HepG2 (cell line): ENCODE data around the gene ATP6V0D1. TPM values are rescaled to one million over a fixed set of nuclear protein-coding genes. Genes with fewer than 3 reads are reported as not detected.
A peak's percentile ranks its signal among the peaks of the same experiment; 100 is the strongest.

Experiments
- BHLHE40 ChIP-seq: IDR thresholded peaks from 2 replicates; pipeline ENCODE4 v1.6.1; 2011; ENCODE audit warnings: low read length, improper control_type of control experiment
- FOSL2 ChIP-seq: sonication (generic); formaldehyde crosslinking; IDR thresholded peaks from 2 replicates; pipeline ENCODE4 v1.4.0; 2020; ENCODE audit warnings: missing genetic modification reagents
- IKZF4 ChIP-seq: sonication (generic); formaldehyde crosslinking; IDR thresholded peaks from 2 replicates; pipeline ENCODE4 v1.5.1; 2020; ENCODE audit warnings: borderline replicate concordance, mild to moderate bottlenecking, low read depth, missing genetic modification reagents; ENCODE audit errors: not compliant biosample characterization
- IRF2 ChIP-seq: IDR thresholded peaks from 2 replicates; pipeline ENCODE4 v1.6.1; 2018; ENCODE audit warnings: missing genetic modification reagents, missing compliant biosample characterization
- KAT8 ChIP-seq: IDR thresholded peaks from 2 replicates; pipeline ENCODE4 v1.6.1; 2016; ENCODE audit warnings: missing genetic modification reagents, missing compliant biosample characterization
- MAZ ChIP-seq, 2 experiments: sonication (generic) in 1 of 2; formaldehyde crosslinking in 1 of 2; IDR thresholded peaks; 2 replicates each; pipeline versions ENCODE4 v1.5.0 to v1.6.1; 2012 to 2020; ENCODE audit warnings: low read depth in 2 of 2, mild to moderate bottlenecking in 2 of 2, borderline replicate concordance in 1 of 2, improper control_type of control experiment in 1 of 2, low read length in 1 of 2, missing genetic modification reagents in 1 of 2, moderate library complexity in 1 of 2
- NR2F1 ChIP-seq, 2 experiments: fragments of 450-650 bp in 1 of 2; formaldehyde crosslinking in 1 of 2; IDR thresholded peaks; 2 replicates each; pipeline versions ENCODE4 v1.5.0 to v1.6.1; 2016 to 2020; ENCODE audit warnings: mild to moderate bottlenecking in 1 of 2, missing compliant biosample characterization in 1 of 2, missing genetic modification reagents in 1 of 2, moderate library complexity in 1 of 2
- SMAD1 ChIP-seq: sonication (generic); formaldehyde crosslinking; IDR thresholded peaks from 2 replicates; pipeline ENCODE4 v1.4.0; 2020; ENCODE audit warnings: missing genetic modification reagents, low read depth, mild to moderate bottlenecking, borderline replicate concordance
- SMAD9 ChIP-seq: sonication (generic); formaldehyde crosslinking; IDR thresholded peaks from 2 replicates; pipeline ENCODE4 v1.5.1; 2020; ENCODE audit warnings: mild to moderate bottlenecking, missing genetic modification reagents
- TBL1XR1 ChIP-seq: fragments of 150-350 bp; IDR thresholded peaks from 2 replicates; pipeline ENCODE4 v1.6.1; 2014; ENCODE audit warnings: borderline replicate concordance, low read length; ENCODE audit not compliant: partially characterized antibody
- THAP11 ChIP-seq: IDR thresholded peaks from 2 replicates; pipeline ENCODE4 v1.6.1; 2016; ENCODE audit warnings: missing biosample characterization, missing genetic modification reagents
- ZMYM4 ChIP-seq: sonication (generic); formaldehyde crosslinking; IDR thresholded peaks from 2 replicates; pipeline ENCODE4 v1.8.1; 2023; ENCODE audit warnings: mild to moderate bottlenecking, missing genetic modification reagents
- ZNF180 ChIP-seq: sonication (generic); formaldehyde crosslinking; IDR thresholded peaks from 2 replicates; pipeline ENCODE4 v1.4.0; 2020; ENCODE audit warnings: low read depth, missing genetic modification reagents, borderline replicate concordance
- ZNF292 ChIP-seq: sonication (generic); formaldehyde crosslinking; IDR thresholded peaks from 2 replicates; pipeline ENCODE4 v1.8.1; 2022; ENCODE audit warnings: mild to moderate bottlenecking, low read depth, missing genetic modification reagents, borderline replicate concordance
- ZNF510 ChIP-seq: sonication (generic); formaldehyde crosslinking; IDR thresholded peaks from 2 replicates; pipeline ENCODE4 v1.4.0; 2020; ENCODE audit warnings: low read depth, mild to moderate bottlenecking, missing genetic modification reagents
- polyA plus RNA-seq, 8 experiments: library from polyadenylated mRNA; depleted of rRNA in 3 of 8; stranded (reverse) in 7 of 8; unstranded in 1 of 8; fragments of >200 nt; fragmentation: Illumina TruSeq in 4 of 8; extraction: Trizol in 4 of 8; gene quantifications; 2 replicates each; pipeline versions ENCODE4 v1.2.1 to v1.2.3, GENCODE V29; 2011 to 2016; ENCODE audit warnings: low read depth in 4 of 8, missing spikeins in 1 of 8, mixed read lengths in 1 of 8; ENCODE audit not compliant: insufficient read depth in 1 of 8
- total RNA-seq, 5 experiments: library from RNA; depleted of rRNA; stranded (reverse); fragments of >200 nt; fragmentation: Illumina TruSeq; extraction: Trizol; gene quantifications; 2 replicates each; pipeline ENCODE4 v1.2.3, GENCODE V29; 2016; ENCODE audit warnings: low read depth in 1 of 5
- TF ChIP-seq, protein P1 (sequence below): sonication (generic); formaldehyde crosslinking; IDR thresholded peaks from 2 replicates; pipeline ENCODE4 v1.8.0; 2023; ENCODE audit warnings: mild to moderate bottlenecking, missing genetic modification reagents
- TF ChIP-seq, protein P2 (sequence below): sonication (generic); formaldehyde crosslinking; IDR thresholded peaks from 2 replicates; pipeline ENCODE4 v1.4.0; 2020; ENCODE audit warnings: missing genetic modification reagents
- TF ChIP-seq, protein P3 (sequence below): IDR thresholded peaks from 2 replicates; pipeline ENCODE4 v1.6.1; 2016; ENCODE audit warnings: low read depth, borderline replicate concordance

ATP6V0D1 gene
- total and polyA plus RNA-seq, 2 of the 13 experiments (the other 11 are each of a cell fraction or from before 2014, with no cell fraction given) = 51.1 to 61.3 TPM

DNA sequence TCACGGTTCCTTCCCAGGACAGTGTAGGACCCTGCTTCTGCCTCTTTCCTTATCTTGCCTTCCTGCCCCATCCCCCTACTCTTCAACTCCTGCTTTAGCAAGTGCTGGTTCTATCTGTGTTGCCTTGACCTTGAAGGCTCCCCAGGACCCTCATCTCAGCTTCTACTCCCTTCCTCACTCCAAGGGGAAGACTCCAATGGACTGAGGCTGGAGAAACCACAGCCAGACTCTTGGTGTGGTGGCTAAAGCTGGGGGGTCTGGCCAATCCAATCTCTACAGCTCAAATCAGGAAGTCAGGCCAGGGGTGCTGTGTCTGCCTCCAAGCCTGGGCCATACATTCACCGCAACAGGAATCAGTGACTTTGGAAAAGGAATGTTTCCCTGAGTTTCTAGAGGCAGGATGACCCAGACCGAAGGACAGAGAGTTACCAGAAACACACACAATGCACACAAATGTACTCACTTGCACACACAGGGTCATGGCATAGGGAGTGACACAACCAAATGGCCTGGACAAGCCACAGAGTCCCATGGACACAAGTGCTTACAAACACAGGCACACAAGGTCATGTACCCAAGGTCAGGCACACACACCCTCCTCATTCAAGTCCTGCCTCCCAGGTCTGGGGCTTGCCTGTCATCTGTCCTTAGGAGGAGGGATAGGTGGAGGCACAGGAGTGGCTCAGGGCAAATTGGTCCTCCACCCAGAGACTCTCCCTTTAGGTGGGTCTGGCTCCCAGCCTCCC, 51.7 kb downstream of the ATP6V0D1 start (continued):
- TF ChIP-seq TBL1XR1 = peak; percentile 61
- TF ChIP-seq MAZ (IDR thresholded peaks at IDR 0.05; ENCODE audit: borderline replicate concordance, low read depth, low read length) = no peak
- 0 out of 2 replicates have a peak, but pooled peaks have one; percentile 17 for TF ChIP-seq MAZ (CRISPR knock-in tag; IDR thresholded peaks at IDR 0.05; ENCODE audit: low read depth)
- TF ChIP-seq BHLHE40 = no peak
- TF ChIP-seq ZNF292 (CRISPR knock-in tag) = 0 out of 2 replicates have a peak, but pooled peaks have one; percentile 21
- TF ChIP-seq, protein P1, sequence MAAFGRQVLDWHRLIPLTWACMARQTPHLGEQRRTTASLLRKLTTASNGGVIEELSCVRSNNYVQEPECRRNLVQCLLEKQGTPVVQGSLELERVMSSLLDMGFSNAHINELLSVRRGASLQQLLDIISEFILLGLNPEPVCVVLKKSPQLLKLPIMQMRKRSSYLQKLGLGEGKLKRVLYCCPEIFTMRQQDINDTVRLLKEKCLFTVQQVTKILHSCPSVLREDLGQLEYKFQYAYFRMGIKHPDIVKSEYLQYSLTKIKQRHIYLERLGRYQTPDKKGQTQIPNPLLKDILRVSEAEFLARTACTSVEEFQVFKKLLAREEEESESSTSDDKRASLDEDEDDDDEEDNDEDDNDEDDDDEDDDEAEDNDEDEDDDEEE = 0 out of 2 replicates have a peak, but pooled peaks have one; percentile 62
- TF ChIP-seq THAP11 (CRISPR knock-in tag) = peak; percentile 56
- TF ChIP-seq, protein P2, sequence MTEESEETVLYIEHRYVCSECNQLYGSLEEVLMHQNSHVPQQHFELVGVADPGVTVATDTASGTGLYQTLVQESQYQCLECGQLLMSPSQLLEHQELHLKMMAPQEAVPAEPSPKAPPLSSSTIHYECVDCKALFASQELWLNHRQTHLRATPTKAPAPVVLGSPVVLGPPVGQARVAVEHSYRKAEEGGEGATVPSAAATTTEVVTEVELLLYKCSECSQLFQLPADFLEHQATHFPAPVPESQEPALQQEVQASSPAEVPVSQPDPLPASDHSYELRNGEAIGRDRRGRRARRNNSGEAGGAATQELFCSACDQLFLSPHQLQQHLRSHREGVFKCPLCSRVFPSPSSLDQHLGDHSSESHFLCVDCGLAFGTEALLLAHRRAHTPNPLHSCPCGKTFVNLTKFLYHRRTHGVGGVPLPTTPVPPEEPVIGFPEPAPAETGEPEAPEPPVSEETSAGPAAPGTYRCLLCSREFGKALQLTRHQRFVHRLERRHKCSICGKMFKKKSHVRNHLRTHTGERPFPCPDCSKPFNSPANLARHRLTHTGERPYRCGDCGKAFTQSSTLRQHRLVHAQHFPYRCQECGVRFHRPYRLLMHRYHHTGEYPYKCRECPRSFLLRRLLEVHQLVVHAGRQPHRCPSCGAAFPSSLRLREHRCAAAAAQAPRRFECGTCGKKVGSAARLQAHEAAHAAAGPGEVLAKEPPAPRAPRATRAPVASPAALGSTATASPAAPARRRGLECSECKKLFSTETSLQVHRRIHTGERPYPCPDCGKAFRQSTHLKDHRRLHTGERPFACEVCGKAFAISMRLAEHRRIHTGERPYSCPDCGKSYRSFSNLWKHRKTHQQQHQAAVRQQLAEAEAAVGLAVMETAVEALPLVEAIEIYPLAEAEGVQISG (CRISPR knock-in tag) = 0 out of 2 replicates have a peak, but pooled peaks have one; percentile 34
- peak; percentile 67 for TF ChIP-seq IKZF4 (CRISPR knock-in tag)
- no peak for TF ChIP-seq ZNF510
- TF ChIP-seq, protein P3, sequence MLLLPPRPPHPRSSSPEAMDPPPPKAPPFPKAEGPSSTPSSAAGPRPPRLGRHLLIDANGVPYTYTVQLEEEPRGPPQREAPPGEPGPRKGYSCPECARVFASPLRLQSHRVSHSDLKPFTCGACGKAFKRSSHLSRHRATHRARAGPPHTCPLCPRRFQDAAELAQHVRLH (CRISPR knock-in tag) = peak; percentile 73; the same call in 1 of the 2 replicates
- peak; percentile 74 for TF ChIP-seq IRF2
- peak; percentile 42 for TF ChIP-seq FOSL2 (CRISPR knock-in tag)
- no peak for TF ChIP-seq ZNF180 (CRISPR knock-in tag)
- TF ChIP-seq SMAD9 (CRISPR knock-in tag) = no peak
- peak in 1 of 2 experiments; percentile 82; a peak in 1 of 4 replicates for TF ChIP-seq NR2F1 (CRISPR knock-in tag; IDR thresholded peaks at IDR 0.05)
- peak; percentile 14; the same call in 1 of the 2 replicates for TF ChIP-seq SMAD1 (CRISPR knock-in tag)
- peak; percentile 55; the same call in 1 of the 2 replicates for TF ChIP-seq ZMYM4 (CRISPR knock-in tag)
- TF ChIP-seq KAT8 = no peak
